ENCODE results near the gene GFRA4.

The GFRA4 gene

DNA sequence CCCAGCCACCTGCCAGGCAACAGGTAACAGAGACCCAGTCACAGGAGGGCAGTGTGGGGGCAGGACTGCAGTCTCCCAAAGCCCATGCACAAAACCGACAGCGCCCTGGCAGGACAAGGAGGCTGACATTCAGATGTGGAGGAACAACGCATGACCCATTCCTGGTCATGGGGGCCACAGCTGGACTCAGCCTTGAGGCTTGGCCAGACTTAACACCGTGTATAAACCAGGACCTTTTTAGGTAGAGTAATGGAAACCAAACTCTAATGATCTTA lies 8.1 kb downstream of the GFRA4 start:
- no peak for DNase-seq

DNA sequence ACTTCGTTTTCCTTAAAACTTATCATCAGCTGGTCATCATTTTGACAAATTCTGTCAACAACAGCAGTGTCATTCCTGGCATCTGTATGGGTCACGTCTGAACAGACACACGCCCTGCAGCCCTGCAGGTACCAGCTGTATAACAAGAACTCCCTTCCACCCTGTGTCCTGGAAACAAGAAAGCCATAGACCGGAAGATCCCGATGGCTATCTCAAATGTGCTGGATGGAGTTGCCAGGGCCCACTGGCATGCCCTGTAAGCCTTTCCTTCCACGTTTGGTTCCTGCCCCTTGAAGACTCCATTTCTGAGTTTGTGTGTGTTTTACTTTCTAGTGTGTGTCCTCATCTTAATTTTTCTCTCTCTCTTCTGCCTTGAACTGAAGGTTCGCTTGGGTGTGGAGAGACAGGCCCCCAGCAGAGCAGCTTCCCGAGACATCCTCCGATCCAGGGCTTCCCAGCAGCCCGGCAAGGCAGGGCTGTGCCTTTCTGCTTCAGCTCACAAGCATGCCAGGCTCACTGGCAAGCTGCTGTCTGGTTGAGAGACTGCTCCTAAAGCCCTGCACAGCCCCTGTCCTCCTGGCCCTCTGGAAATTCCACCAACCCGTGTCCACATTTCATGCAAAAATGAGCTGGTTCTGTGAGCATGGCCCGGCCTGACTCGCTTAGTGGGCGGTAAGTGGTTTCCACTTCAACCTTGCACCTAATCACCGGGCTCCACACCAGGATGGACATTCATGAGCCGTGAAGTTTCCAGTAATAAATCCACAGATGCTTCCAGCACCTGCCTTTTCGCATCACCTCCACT lies 8.7 kb downstream of the GFRA4 start:
- no peak for DNase-seq

- no peak for DNase-seq
These were observed 9.3 kb downstream of the GFRA4 start for GRCh38 chr20:3653921-3654320.

DNA sequence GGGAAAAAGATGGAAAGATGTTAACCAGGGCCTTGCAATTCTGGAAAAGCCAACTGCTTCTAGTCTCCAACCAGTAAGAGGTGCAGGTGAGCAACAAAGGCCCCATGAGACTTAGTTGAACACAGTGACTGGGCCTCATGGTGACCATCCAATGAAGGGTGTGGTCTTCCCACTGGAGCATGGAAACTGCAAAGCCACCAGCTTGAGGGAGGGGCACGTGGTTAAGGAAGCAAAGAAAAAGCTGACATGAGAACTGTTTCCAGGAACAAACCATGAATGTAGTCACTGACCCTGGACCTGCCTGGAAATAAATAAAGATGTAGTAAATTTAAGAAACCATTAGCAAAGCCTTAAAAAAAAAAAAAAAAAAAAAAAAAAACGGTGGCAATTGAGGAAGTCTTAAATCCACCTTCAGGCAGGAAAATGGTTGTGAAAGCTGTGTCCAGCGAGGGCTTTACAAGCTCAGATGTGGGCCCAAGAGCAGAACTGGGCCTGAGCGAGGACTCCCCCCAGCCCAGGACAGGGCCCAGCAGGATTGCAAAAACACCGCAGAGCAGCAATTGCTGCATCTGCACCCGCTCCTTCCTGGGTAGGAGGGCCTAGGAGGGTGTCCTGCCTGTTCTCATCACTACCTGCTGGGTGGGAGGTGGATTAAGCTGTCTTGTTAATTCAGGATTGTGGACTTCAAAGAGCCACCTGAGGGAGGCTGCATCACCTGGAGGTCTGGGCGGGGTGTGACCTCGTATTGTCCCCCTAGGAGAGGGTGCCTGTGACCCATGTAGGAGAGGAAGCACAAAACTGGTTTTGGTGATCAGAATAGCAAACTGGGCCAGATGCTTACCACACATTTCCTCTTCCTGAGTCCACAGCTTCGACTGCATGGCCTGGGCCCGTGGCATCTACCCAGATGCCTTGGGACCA lies 10.3 kb downstream of the GFRA4 start:
- no peak for DNase-seq

- DNase-seq: no peak
These were observed 11.0 kb downstream of the GFRA4 start for GRCh38 chr20:3652221-3652620.

- DNase-seq: no peak
These were observed 11.8 kb downstream of the GFRA4 start for GRCh38 chr20:3651204-3651962.

DNA sequence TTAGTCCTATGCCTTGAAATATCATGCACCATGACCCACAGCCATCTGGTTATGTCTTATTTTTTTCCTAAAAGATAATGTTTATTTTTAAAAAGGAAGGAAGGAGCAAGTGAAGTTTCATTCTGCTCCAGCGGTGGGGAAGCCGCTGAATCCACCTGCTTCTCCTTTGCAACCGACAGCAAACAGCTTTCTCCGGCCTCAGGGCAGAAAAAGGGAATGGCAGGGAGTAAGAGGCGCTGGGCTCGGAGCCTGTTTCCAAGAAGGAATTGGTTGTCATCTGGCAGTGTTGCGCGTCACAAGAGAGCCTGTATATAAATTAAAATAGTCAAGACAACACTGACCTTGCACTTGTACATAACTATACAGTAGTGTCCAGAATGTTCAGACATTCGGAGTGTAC lies 14.2 kb downstream of the GFRA4 start:
- DNase-seq: no peak

GRCh38 chr20:3647473-3647872 lies 15.7 kb downstream of the GFRA4 start:
- no peak for DNase-seq

GRCh38 chr20:3646651-3647050 lies 16.5 kb downstream of the GFRA4 start:
- DNase-seq: no peak

- no peak for DNase-seq
These were observed 17.1 kb downstream of the GFRA4 start for GRCh38 chr20:3646067-3646440.

- no peak for DNase-seq
These were observed 17.7 kb downstream of the GFRA4 start for GRCh38 chr20:3645309-3646066.

DNA sequence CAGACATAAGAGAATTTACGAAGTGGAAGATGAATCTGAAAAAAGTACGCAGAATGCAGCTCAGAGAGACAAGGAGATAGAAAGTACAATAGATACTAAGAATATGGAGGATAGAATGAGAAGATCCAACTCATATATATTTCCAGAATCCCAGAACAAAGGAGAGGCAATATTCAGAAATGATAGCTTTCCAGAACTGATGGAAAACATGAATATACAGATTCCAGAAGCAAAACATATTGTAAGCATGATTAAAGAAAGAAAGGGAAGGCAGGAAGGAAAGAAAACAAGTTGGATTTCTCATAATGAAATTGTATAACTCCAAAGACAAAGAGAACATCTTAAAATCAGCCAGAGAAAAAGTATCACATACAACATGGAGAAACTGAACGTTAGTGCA lies 22.9 kb downstream of the GFRA4 start:
- DNase-seq: no peak

- no peak for DNase-seq
These were observed 27.9 kb downstream of the GFRA4 start for GRCh38 chr20:3635346-3635745.

DNA sequence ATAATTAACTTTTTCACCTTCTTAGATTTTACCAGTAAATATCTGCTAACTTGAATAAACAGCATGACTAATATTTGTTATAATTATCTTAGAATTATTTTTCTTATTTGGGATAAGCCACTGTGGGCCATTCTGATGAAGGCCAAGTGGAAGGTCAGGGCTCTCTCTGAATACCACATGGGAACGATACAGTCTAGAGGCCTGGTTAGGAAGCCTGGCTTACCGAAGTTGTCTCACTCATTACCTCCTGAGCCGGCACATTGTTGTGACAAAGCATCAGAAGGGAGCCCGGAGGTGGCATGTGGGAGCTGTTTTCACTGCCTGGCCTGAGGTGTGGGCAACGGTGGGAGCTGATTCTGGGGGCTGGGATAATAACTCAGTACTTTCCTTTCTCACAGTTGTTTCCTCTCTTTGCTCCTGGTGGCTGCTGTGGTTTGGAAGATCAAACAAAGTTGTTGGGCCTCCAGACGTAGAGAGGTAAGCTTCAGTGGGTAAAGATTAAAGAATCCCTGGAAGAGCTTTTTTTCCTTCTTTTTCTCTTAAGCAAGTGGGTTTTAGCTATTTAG lies 29.2 kb downstream of the GFRA4 start:
- DNase-seq: no peak

DNA sequence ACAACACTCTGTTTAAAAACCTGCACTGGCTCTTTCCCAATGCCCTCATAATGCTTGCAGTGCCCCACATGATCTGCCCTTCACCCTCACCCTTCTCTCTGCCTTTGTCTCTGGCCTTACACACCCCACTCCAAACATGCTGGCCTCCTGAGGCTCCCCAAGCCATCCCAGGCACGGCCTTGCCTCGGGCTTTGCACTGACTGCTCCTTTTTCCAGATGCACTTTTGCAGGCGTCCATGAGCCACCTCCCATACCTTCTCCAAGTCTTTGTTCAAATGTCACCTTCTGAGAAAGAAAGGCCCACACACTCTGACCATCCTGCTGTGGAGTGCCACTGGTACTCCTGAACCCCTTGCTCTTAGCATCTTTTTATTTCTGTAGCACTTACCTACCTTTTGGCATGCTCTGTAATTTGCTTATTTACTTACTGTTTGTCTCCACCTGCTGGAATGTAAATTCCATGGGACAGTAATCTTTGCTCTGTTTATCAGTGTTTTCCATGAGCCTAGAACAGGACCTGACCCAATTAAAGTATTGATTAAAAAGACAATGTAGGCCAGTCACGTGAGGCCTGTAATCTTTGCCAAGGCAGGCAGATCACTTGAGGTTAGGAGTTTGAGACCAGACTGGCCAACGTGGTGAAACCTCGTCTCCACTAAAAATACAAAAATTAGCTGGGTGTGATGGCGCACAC lies 30.7 kb downstream of the GFRA4 start:
- no peak for DNase-seq

GRCh38 chr20:3631534-3631933 lies 31.7 kb downstream of the GFRA4 start:
- no peak for DNase-seq

GRCh38 chr20:3630429-3630828 lies 32.8 kb downstream of the GFRA4 start:
- no peak for DNase-seq

DNA sequence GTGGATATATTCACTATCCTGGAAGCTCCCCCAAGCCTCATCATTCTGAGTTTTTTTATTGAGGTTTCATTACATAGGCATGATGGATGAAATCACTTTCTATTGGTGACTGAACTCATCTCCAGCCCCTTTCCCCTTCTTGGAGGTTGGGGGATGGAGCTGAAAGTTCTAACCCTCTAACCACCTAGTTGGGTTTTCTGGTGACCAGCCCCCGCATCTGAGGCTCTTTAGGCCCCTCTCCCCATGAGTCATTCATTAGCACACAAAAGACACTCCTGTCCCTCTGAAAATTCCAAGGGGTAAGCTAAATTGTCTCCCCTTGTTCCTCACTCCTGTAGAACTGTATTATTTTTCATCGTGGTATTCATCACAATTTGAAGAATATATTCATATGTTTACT lies 33.3 kb downstream of the GFRA4 start:
- DNase-seq: no peak

GRCh38 chr20:3628502-3629314 lies 34.5 kb downstream of the GFRA4 start:
- no peak for DNase-seq

DNA sequence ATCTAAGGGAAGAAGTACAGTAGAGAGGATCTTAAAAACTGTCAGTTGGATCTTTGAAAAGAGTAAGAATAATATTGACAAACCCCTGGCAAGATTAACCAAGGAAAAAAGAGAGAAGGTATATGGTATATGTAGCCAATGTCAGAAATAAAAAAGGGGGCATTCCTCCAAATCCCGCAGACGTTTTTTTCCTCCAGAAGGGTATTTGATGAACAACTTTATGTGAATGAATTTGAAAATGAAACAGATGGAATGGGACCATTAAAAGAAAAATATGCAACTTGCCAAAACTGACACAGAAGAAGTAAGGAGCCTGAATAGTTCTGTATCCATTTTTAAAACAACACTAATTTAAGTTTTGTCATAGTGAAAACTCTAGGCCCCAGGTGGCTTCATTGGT lies 35.7 kb downstream of the GFRA4 start:
- DNase-seq: no peak
